Prostate gland (tissue), 2 donors: ENCODE measurements around the gene POLL. TPM values are rescaled to one million over a fixed set of nuclear protein-coding genes. Genes with fewer than 3 reads are reported as not detected.

Experiments used
- DNase-seq: peaks from one replicate; pipeline ENCODE4 v3.0.0-alpha.2; 2019; ENCODE audit warnings: low spot score
- H3K27ac ChIP-seq, 2 donors: fragments of 200-600 bp; sonication (generic); 2 replicates each; pipeline ENCODE4 v1.5.1; 2017 to 2019
- H3K27me3 ChIP-seq: fragments of 200-600 bp; sonication (generic); replicated peaks from 2 replicates; pipeline ENCODE4 v1.5.1; 2019; ENCODE audit not compliant: insufficient read depth
- H3K36me3 ChIP-seq, 2 donors: fragments of 200-600 bp; sonication (generic); 1 replicate in 1 of 2; 2 replicates in 1 of 2; pipeline versions ENCODE4 v1.5.1 to v1.8.1; 2017 to 2019
- H3K4me1 ChIP-seq: fragments of 200-600 bp; sonication (generic); replicated peaks from 2 replicates; pipeline ENCODE4 v1.5.1; 2019
- H3K4me3 ChIP-seq, 2 donors: fragments of 200-600 bp; sonication (generic); 2 replicates each; pipeline ENCODE4 v1.5.1; 2017 to 2019
- H3K9me3 ChIP-seq: fragments of 200-600 bp; sonication (generic); 2 replicates; pipeline ENCODE4 v1.5.1; 2017
- CTCF ChIP-seq, 4 experiments: fragments of 200-600 bp in 2 of 4; fragments of 450-650 bp in 2 of 4; sonication (generic) in 2 of 4; IDR thresholded peaks; 1 replicate in 3 of 4; 2 replicates in 1 of 4; pipeline ENCODE4 v1.5.1; 2016 to 2019; ENCODE audit warnings: antibody characterized with exemption in 4 of 4, mild to moderate bottlenecking in 2 of 4, moderate library complexity in 2 of 4
- POLR2A ChIP-seq: fragments of 450-650 bp; IDR thresholded peaks from one replicate; pipeline ENCODE4 v1.6.1; 2016; ENCODE audit warnings: antibody characterized with exemption, mild to moderate bottlenecking
- POLR2AphosphoS5 ChIP-seq: sonication (generic); formaldehyde crosslinking; IDR thresholded peaks from one replicate; pipeline ENCODE4 v1.6.1; 2017; ENCODE audit warnings: antibody characterized with exemption
- WGBS: methylation state at CpG from one replicate; pipeline ENCODE4 v1.1.5; 2018; 5-methylcytosine and 5-hydroxymethylcytosine counted together
- intact Hi-C: fragments of 100-400 bp; cut with DNase I; formaldehyde crosslinking; loops from one replicate; pipeline ENCODE4 v1.14.2; 2022
- total RNA-seq, 2 donors: library from RNA; depleted of rRNA; stranded (reverse); fragments of >200 nt; gene quantifications; one replicate each; pipeline ENCODE4 v1.1.0, GENCODE V29; 2016

The POLL gene
- total RNA-seq, 2 donors from 2014 or later: 23.2 to 44.7 TPM

DNA sequence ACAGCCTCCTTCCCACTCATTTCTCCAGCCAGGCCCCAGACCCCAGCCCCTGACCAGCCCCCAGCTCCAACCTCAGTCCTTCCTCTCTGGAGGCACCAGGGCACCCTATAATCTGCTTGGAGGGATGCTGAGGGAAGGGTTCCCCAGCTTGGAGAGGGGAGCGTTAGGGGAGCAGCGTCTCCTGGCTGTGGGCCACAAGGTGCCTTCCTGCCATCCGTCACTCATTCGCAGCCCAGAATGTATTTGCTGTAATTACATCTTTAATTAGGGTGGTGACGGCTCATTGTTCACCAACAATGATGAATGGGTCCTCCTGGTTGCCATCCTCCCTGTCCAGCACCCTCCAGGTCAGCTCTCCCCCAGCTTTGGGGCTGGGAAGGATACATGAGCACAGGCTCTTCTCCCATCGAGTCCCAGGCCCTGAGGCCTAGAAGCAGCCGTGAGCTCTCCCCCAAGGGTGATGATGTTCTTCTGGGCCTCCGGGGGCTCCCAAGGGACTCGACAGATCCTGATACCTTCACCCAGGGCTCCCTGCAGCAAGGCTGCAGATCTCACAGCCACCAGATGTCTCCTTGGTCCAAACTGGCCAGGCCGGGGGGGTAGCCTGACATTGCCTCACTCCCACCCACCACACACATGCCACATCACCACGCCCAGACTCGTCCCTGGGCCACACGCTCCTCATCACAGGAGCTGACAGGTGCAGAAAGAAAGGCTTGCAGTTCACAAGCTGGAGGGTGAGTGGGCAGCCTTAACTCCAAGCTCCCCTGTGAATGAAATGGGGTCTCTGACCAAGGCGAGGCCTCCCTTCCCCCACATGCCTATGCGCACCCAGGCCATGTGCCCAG lies 26.8 kb downstream of the POLL start:
- H3K4me1 ChIP-seq: no peaks in the 10 kb centered on the region
- 67% methylated on average over 14 of the region's 15 CpGs for WGBS
- no peak overlapping the region for H3K4me3 ChIP-seq
- no peaks in the 10 kb centered on the region for H3K9me3 ChIP-seq
- no peak for TF ChIP-seq POLR2AphosphoS5
- TF ChIP-seq CTCF (IDR thresholded peaks at IDR 0.05): no peak
- TF ChIP-seq POLR2A: no peak
- H3K36me3 ChIP-seq: no peaks in the 10 kb centered on the region
- intact Hi-C loops: loop anchor here (10.0 kb wide), 2 partner anchors 96 to 266 kb away; no protein-coding TSS in a partner anchor
- H3K27me3 ChIP-seq: peaks cover 5% of the 10 kb centered on the region
- DNase-seq: no peak
- no peak overlapping the region for H3K27ac ChIP-seq

- peaks cover 5% of the 10 kb centered on the region for H3K27me3 ChIP-seq
- DNase-seq: no peak
- intact Hi-C loops: loop anchor here (10.0 kb wide), 2 partner anchors 96 to 266 kb away; no protein-coding TSS in a partner anchor
Measured at GRCh38 chr10:101560298-101561067, 27.6 kb downstream of the POLL start.

DNA sequence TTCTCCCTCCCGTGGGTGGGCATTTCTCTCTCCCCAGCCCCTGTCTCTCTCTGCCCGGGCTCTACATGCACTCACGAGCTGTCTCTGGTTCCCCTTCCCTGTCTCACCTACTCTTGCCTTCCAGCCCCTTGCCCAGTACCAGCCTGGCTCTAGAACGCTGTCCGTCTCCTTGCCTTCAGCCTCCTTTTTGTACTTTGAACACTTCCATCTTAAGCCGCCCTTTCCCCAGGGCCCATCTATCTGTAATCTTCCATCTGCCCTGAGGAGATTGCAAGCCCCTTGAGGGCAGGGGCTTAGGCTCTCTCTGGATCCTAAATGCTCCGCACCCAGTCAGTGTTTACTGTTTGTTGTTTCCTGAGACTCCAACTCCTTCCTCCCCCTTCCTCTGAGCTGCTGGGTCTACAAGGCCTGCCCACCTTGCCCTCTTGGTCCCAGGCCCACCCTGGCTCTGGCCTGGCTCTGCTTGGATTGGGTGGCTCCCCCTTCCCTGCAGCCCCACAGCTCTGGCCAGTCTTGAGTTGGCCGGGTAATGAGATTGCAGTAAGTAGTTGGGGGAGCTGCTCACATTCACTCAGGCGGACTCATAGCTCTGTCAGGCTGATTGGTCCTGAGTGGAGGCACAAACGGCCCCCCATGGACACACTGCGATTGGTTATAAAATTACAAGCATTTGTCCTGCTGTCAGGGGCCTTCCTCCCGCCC lies 28.3 kb downstream of the POLL start:
- DNase-seq: no peak
- intact Hi-C loops: loop anchor here (10.0 kb wide), 2 partner anchors 95 to 265 kb away; no protein-coding TSS in a partner anchor

More at GRCh38 chr10:101560298-101561067, 27.6 kb downstream of the POLL start:
- no peaks in the 10 kb centered on the region for H3K9me3 ChIP-seq
- WGBS: 51% methylated on average over 2 of the region's 2 CpGs
- H3K27ac ChIP-seq: no peak overlapping the region
- H3K4me3 ChIP-seq: no peak overlapping the region
- no peaks in the 10 kb centered on the region for H3K36me3 ChIP-seq
- TF ChIP-seq POLR2A (no peak), POLR2AphosphoS5 (no peak), CTCF (IDR thresholded peaks at IDR 0.05) (no peak)
- no peaks in the 10 kb centered on the region for H3K4me1 ChIP-seq

More for the DNA sequence above, 28.3 kb downstream of the POLL start:
- TF ChIP-seq CTCF (IDR thresholded peaks at IDR 0.05): no peak
- no peak for TF ChIP-seq POLR2A
- no peak for TF ChIP-seq POLR2AphosphoS5
- Histone ChIP-seq H3K4me1 (no peaks in the 10 kb centered on the region), H3K36me3 (no peaks in the 10 kb centered on the region), H3K4me3 (no peak overlapping the region), H3K27me3 (no peaks in the 10 kb centered on the region), H3K9me3 (no peaks in the 10 kb centered on the region), H3K27ac (no peak overlapping the region)
- 69% methylated on average over 12 of the region's 12 CpGs for WGBS
